ENCODE results near the gene LHX1.

DNA sequence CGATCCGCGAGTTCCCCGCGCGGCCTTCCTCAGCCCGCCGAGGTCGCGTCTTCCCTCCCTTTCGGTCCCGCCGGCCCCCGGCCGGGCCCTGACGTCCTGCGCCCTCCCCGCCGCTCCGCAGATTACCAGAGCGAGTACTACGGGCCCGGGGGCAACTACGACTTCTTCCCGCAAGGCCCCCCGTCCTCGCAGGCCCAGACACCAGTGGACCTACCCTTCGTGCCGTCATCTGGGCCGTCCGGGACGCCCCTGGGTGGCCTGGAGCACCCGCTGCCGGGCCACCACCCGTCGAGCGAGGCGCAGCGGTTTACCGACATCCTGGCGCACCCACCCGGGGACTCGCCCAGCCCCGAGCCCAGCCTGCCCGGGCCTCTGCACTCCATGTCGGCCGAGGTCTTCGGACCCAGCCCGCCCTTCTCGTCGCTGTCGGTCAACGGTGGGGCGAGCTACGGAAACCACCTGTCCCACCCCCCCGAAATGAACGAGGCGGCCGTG, 5.4 kb downstream of the LHX1 start:
- TF ChIP-seq, protein P1, sequence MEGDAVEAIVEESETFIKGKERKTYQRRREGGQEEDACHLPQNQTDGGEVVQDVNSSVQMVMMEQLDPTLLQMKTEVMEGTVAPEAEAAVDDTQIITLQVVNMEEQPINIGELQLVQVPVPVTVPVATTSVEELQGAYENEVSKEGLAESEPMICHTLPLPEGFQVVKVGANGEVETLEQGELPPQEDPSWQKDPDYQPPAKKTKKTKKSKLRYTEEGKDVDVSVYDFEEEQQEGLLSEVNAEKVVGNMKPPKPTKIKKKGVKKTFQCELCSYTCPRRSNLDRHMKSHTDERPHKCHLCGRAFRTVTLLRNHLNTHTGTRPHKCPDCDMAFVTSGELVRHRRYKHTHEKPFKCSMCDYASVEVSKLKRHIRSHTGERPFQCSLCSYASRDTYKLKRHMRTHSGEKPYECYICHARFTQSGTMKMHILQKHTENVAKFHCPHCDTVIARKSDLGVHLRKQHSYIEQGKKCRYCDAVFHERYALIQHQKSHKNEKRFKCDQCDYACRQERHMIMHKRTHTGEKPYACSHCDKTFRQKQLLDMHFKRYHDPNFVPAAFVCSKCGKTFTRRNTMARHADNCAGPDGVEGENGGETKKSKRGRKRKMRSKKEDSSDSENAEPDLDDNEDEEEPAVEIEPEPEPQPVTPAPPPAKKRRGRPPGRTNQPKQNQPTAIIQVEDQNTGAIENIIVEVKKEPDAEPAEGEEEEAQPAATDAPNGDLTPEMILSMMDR (IDR thresholded peaks at IDR 0.05): no peak
- no peak for TF ChIP-seq POLR2A (IDR thresholded peaks at IDR 0.05)
